ENCODE results near the gene LRRC59. TPM values are rescaled to one million over a fixed set of nuclear protein-coding genes. Genes with fewer than 3 reads are reported as not detected.
"Not testable (repeated sequence)": the region's sequence is repeated elsewhere in the genome, so short reads cannot be mapped to it uniquely, and the experiment has no call there.

Gene LRRC59
- total and polyA plus RNA-seq, 4 experiments from 2014 or later, result 17.8 to 30.7 (median 27.1) TPM

DNA sequence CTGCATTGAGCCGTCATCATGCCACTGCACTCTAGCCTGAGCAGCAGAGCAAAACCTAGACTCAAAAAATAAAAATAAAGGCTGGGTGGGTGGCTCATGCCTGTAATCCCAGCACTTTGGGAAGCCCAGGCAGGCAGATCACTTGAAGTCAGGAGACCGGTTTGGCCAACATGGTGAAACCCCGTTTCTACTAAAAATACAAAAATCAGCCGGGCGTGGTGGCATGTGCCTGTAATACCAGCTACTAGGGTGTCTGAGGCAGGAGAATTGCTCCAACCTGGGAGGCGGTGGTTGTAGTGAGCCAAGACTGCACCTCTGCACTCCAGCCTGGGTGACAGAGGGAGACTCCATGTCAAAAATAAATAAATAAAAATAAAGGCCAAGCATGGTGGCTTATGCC is 30.8 kb upstream of the LRRC59 start:
- H3K9me3 Mint-ChIP-seq; H3K27me3 Mint-ChIP-seq; H3K4me3 ChIP-seq (ENCODE audit: low read length in 2 of 2); intact Hi-C loops (cut with micrococcal nuclease); DNase-seq; H3K27ac ChIP-seq (ENCODE audit: low read depth, low read length); H3K36me3 ChIP-seq (ENCODE audit: insufficient read depth, low read length); H3K27me3 ChIP-seq (ENCODE audit: insufficient read depth, low read length); H3K36me3 Mint-ChIP-seq; POLR2A ChIA-PET (ENCODE audit: partially characterized antibody); H3K9me3 ChIP-seq (ENCODE audit: control insufficient read depth in 1 of 2, low read length in 2 of 2): not testable (repeated sequence)
- Mint-ChIP-seq H3K4me1 (peaks cover 15 to 35% (median 26%) of the 10 kb centered on the region in 4 donors), H3K27ac (peak overlapping the region in 1 of 7 donors; percentile 62), H3K4me3 (peak overlapping the region in 2 of 8 donors; percentile 59 to 88)
- peaks cover 23% of the 10 kb centered on the region for H3K4me1 ChIP-seq (ENCODE audit: insufficient read depth, low read length)
- CTCF ChIA-PET (ENCODE audit: partially characterized antibody), result interaction anchor here (1.6 to 2.0 kb wide), 2 partner anchors 31 to 66 kb away, joined by 4 to 7 read pairs; partner anchors contain the start of gene LRRC59

DNA sequence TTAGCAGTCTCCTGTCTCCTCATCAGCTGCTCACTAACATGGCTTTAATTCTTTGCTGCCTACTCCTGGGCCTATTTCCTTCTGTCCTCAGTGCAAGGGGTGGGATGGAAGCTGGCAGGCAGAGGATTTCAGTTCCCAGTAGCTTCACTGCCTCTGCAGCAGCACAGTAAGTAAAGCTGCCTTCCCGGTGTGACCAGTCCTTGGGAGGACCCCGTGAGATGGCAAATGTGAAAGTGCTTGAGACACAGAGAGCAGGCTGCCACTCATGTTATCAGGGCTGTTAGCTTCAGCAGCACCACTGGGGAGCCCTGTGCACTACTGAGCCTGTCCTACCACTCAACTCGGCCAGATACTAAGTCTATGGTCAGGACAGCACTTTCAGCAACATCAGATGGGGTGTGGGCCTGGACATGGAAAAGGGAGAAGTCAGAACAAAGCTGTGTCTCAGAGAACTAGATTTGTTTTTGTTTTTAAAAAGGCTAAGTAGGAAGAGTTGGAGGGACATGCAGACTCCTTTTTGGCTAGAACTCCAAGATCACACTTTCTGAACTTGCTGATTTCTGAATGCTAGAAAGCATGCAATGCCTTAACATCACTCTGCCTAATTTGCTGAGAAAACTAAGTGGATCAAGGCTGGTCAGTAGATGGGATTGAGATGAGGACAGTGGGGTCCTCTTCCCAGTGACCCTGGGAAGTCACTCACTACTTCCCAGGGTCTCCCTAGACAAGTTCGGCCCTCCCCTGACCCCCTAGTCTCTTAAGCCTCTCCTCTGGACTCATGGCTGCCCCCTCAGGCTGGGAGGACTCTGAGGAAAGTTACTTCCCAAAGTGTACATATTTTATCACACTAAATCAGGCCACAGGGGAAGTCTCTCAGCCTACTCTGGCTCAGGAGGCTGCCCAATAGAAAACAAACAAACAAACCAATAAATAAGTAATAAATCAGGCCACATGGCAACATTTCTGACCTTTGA is 29.8 kb upstream of the LRRC59 start:
- H3K27me3 ChIP-seq (ENCODE audit: insufficient read depth, low read length), result no peaks in the 10 kb centered on the region
- H3K9me3 ChIP-seq (ENCODE audit: control insufficient read depth in 1 of 2, low read length in 2 of 2), result no peaks in the 10 kb centered on the region
- intact Hi-C loops (cut with micrococcal nuclease), result loop anchor here (1.0 to 2.0 kb wide), 2 partner anchors 30 to 52 kb away; partner anchors contain the start of genes LRRC59 and RSAD1
- Mint-ChIP-seq H3K4me1 (peaks cover 15 to 35% (median 26%) of the 10 kb centered on the region in 4 donors), H3K9me3 (no peaks in the 10 kb centered on the region), H3K27ac (peak overlapping the region; percentile 62 to 93 (median 82)), H3K4me3 (peak overlapping the region; percentile 77 to 91 (median 88)), H3K36me3 (no peaks in the 10 kb centered on the region), H3K27me3 (no peaks in the 10 kb centered on the region)
- no peaks in the 10 kb centered on the region for H3K36me3 ChIP-seq (ENCODE audit: insufficient read depth, low read length)
- peak overlapping the region in 1 of 2 donors; percentile 69 for H3K4me3 ChIP-seq (ENCODE audit: low read length in 2 of 2)
- CTCF ChIA-PET (ENCODE audit: partially characterized antibody), result interaction anchor here (1.0 to 2.9 kb wide), 2 partner anchors 29 to 52 kb away, joined by 6 to 15 read pairs; partner anchors contain the start of gene LRRC59
- peak in 2 of 5 donors; percentile 15 to 18 for DNase-seq
- POLR2A ChIA-PET (ENCODE audit: partially characterized antibody), result interaction anchor here (0.8 to 3.0 kb wide), 6 partner anchors 8 to 65 kb away, joined by 3 to 22 read pairs (median 4); partner anchors contain the start of genes LRRC59 and RSAD1
- peak overlapping the region; percentile 62 for H3K27ac ChIP-seq (ENCODE audit: low read depth, low read length)
- H3K4me1 ChIP-seq (ENCODE audit: insufficient read depth, low read length), result peaks cover 23% of the 10 kb centered on the region

DNA sequence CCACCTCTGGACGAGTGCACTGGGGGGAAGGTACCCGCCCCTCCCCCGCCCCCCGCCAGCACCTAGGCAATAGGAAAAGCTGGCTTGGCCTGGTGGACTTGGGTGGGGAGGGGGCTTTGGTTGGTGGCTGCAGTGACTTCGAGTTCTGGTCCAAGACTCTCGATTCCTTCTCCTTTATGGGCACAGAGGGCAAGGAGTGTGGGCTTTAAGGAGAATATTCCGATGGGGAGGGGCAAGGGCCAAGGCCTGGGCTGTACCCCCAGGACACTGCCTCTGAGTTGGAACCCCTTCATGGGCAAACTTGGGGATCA is 29.1 kb upstream of the LRRC59 start:
- H3K36me3 Mint-ChIP-seq, result no peaks in the 10 kb centered on the region
- H3K4me1 Mint-ChIP-seq, result peaks cover 19 to 40% (median 30%) of the 10 kb centered on the region in 4 donors
- Histone ChIP-seq H3K27ac (ENCODE audit: low read depth, low read length) (peak overlapping the region; percentile 62), H3K27me3 (ENCODE audit: insufficient read depth, low read length) (no peaks in the 10 kb centered on the region), H3K4me1 (ENCODE audit: insufficient read depth, low read length) (peaks cover 27% of the 10 kb centered on the region), H3K36me3 (ENCODE audit: insufficient read depth, low read length) (no peaks in the 10 kb centered on the region), H3K4me3 (ENCODE audit: low read length in 2 of 2) (peak overlapping the region in 1 of 2 donors; percentile 69), H3K9me3 (ENCODE audit: control insufficient read depth in 1 of 2, low read length in 2 of 2) (no peaks in the 10 kb centered on the region)
- intact Hi-C loops (cut with micrococcal nuclease), result loop anchor here (1.0 to 2.0 kb wide), 2 partner anchors 29 to 52 kb away; partner anchors contain the start of genes LRRC59 and RSAD1
- POLR2A ChIA-PET (ENCODE audit: partially characterized antibody), result interaction anchor here (0.8 to 3.0 kb wide), 8 partner anchors 9 to 80 kb away, joined by 3 to 22 read pairs (median 4); partner anchors contain the start of genes LRRC59, RSAD1 and XYLT2
- H3K27ac Mint-ChIP-seq, result peak overlapping the region; percentile 62 to 93 (median 82)
- CTCF ChIA-PET (ENCODE audit: partially characterized antibody), result interaction anchor here (1.0 to 2.9 kb wide), 2 partner anchors 28 to 53 kb away, joined by 6 to 15 read pairs; partner anchors contain the start of gene LRRC59
- peak overlapping the region; percentile 77 to 91 (median 88) for H3K4me3 Mint-ChIP-seq
- no peaks in the 10 kb centered on the region for H3K9me3 Mint-ChIP-seq
- no peaks in the 10 kb centered on the region for H3K27me3 Mint-ChIP-seq
- no peak for DNase-seq

DNA sequence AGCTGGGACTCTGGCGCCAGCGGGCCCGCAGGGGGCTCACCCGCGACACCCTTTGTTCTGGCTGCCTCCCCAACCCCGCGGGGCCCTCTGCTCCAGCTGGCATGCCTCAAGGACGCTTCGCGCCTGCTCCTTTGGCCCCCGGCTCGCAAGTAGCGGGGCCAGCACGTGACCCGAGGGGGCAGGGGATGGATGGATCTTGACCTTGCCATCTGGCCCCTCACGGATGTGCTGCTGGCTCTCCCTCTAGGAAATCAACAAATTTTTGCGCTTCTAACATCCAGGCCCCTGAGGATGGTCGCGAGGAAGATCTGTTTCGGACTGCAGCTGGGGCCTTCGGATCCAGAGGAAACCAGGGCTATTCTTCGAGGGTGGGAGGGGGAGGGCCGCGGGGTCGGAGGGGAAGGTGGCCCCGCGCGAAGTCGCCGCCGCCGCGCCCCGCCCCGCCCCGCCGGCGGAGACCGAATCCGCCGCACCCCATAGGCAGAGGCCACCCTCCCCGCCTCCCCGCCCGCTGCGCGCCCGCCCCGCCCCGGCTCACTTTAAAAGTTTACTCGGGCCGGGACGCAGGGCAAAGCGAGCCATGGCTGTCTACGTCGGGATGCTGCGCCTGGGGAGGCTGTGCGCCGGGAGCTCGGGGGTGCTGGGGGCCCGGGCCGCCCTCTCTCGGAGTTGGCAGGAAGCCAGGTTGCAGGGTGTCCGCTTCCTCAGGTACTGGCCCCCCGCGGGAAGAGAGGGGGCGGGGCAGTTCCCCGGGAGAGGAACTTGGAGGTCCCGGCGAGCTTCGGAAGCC is 28.6 kb upstream of the LRRC59 start, which contains the start of gene ACSF2:
TSS of gene ACSF2 (plus strand) at position 537 of the 790 bp plus-strand sequence. CDS start at position 581, 44 bp downstream.
- ChIA-PET CTCF (ENCODE audit: partially characterized antibody) (interaction anchor here (1.0 to 2.9 kb wide), 2 partner anchors 28 to 54 kb away, joined by 6 to 15 read pairs; partner anchors contain the start of gene LRRC59), POLR2A (ENCODE audit: partially characterized antibody) (interaction anchor here (0.6 to 3.0 kb wide), 9 partner anchors 9 to 80 kb away, joined by 3 to 22 read pairs (median 3); partner anchors contain the start of genes LRRC59, RSAD1 and XYLT2)
- no peaks in the 10 kb centered on the region for H3K27me3 Mint-ChIP-seq
- H3K9me3 Mint-ChIP-seq, result no peaks in the 10 kb centered on the region
- peaks cover 19 to 45% (median 32%) of the 10 kb centered on the region in 4 donors for H3K4me1 Mint-ChIP-seq
- Histone ChIP-seq H3K4me1 (ENCODE audit: insufficient read depth, low read length) (peaks cover 32% of the 10 kb centered on the region), H3K9me3 (ENCODE audit: control insufficient read depth in 1 of 2, low read length in 2 of 2) (no peaks in the 10 kb centered on the region), H3K36me3 (ENCODE audit: insufficient read depth, low read length) (no peaks in the 10 kb centered on the region), H3K27me3 (ENCODE audit: insufficient read depth, low read length) (no peaks in the 10 kb centered on the region), H3K4me3 (ENCODE audit: low read length in 2 of 2) (peak within 1 kb of the TSS; percentile 17 to 69), H3K27ac (ENCODE audit: low read depth, low read length) (peak within 1 kb of the TSS; percentile 62)
- DNase-seq, result peak; percentile 51 to 74 (median 63)
- intact Hi-C loops (cut with micrococcal nuclease), result loop anchor here (1.0 to 2.0 kb wide), 2 partner anchors 29 to 53 kb away; partner anchors contain the start of genes LRRC59 and RSAD1
- H3K27ac Mint-ChIP-seq, result peak within 1 kb of the TSS; percentile 72 to 93 (median 89)
- no peaks in the 10 kb centered on the region for H3K36me3 Mint-ChIP-seq
- H3K4me3 Mint-ChIP-seq, result peak within 1 kb of the TSS; percentile 77 to 93 (median 88)

DNA sequence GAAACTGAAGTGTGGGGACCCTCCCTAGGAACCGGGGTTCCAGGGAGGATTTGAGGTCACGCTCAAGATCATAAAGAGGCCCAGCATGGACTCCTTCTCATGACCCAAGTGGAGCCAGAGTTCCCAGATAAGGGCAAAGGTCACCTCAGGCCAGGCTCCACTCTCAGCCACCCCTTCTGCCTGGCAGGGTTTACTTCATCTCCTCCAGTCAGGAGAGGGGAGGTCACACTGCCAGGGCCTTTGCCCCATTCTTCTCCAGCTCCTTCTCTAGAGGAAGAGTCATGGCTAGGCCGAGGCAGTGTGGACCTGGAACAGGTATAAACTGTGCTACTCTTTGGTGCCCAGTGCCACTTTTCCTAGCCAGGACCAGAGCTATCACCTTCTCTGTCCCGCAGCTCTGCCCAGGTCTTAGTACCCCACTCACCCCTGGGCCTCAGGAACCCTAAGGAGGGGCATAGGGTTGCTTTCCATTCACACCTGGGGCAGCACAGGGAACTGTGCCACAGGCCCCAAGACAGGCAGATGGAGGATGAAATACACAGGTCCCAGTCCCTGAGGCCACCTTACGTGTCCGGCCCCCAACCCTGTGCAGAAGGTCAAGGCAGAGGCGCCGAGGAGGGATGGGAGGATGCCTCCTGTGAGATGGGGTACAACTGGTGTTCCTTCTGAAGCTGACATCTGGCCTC is 27.8 kb upstream of the LRRC59 start:
- Histone ChIP-seq H3K4me1 (ENCODE audit: insufficient read depth, low read length) (peaks cover 39% of the 10 kb centered on the region), H3K27ac (ENCODE audit: low read depth, low read length) (peak overlapping the region; percentile 62), H3K4me3 (ENCODE audit: low read length in 2 of 2) (peak overlapping the region; percentile 17 to 69), H3K36me3 (ENCODE audit: insufficient read depth, low read length) (no peaks in the 10 kb centered on the region), H3K27me3 (ENCODE audit: insufficient read depth, low read length) (no peaks in the 10 kb centered on the region), H3K9me3 (ENCODE audit: control insufficient read depth in 1 of 2, low read length in 2 of 2) (no peaks in the 10 kb centered on the region)
- H3K4me1 Mint-ChIP-seq, result peaks cover 22 to 52% (median 37%) of the 10 kb centered on the region in 4 donors
- intact Hi-C loops (cut with micrococcal nuclease), result no loop called here
- ChIA-PET CTCF (ENCODE audit: partially characterized antibody) (interaction anchor here (2.9 kb wide), 1 partner anchor 27 kb away, joined by 15 read pairs; the partner anchor contains the start of gene LRRC59), POLR2A (ENCODE audit: partially characterized antibody) (interaction anchor here (0.6 to 3.0 kb wide), 3 partner anchors 20 to 79 kb away, joined by 3 to 22 read pairs (median 4); partner anchors contain the start of genes LRRC59 and XYLT2)
- no peaks in the 10 kb centered on the region for H3K36me3 Mint-ChIP-seq
- no peaks in the 10 kb centered on the region for H3K27me3 Mint-ChIP-seq
- H3K9me3 Mint-ChIP-seq, result no peaks in the 10 kb centered on the region
- DNase-seq, result no peak
- peak overlapping the region in 4 of 7 donors; percentile 58 to 83 (median 78) for H3K27ac Mint-ChIP-seq
- peak overlapping the region; percentile 56 to 91 (median 82) for H3K4me3 Mint-ChIP-seq
